ENCODE results near the gene ILF2. TPM values are rescaled to one million over a fixed set of nuclear protein-coding genes. Genes with fewer than 3 reads are reported as not detected.
A peak's percentile ranks its signal among the peaks of the same experiment; 100 is the strongest.

The ILF2 gene
- total RNA-seq, 3 donors from 2014 or later: 92.2 to 169 (median 147) TPM

GRCh38 chr1:153698923-153699714, 28.3 kb upstream of the ILF2 start:
- DNase-seq (ENCODE audit: low spot score in 2 of 2): no peak

DNA sequence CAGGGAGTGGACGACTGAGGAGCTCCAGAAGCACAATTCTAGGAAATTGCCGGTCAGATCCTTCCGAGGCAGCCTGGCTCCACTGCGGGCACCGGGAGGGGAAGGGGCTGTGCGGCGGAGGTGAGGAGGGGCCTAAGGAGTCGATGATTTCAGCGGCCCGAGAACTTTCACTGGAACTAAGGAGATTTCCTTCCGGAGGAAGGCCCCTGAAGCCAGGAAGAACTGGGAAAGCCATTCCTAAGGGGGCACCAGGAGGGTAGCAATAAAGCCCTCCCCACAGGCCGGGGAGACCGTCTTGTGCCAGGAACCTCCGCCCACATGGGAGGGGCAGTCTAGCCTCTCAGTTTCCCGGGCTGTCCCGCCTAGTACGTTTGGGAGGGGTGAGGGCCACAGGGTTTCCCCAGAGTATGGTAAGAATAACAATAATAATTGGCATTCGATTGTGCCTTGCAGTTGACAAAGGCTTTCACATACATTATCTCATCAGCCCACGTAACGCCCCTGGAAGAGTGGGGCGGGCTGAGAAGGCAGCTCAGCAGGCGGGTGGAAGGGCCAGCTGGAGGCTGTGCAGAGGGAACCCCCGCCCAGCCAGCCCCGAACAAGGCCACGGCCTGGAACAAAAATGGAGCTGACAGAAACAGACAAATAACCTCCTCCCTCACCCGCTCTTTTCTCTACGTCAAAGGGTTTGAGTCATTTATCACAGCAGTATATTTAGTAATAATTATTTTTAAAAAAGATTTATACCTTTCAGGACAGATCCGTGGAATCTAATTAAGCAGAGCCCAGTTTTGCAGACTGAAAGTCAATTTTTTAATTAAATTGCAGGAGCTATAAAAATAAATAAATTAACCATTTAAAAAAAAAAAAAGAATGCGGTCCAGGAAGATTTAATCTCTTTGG, 27.5 kb upstream of the ILF2 start:
- TF ChIP-seq POLR2AphosphoS5 (IDR thresholded peaks at IDR 0.05) (no peak), POLR2A (IDR thresholded peaks at IDR 0.05) (no peak)
- TF ChIP-seq, protein P1, sequence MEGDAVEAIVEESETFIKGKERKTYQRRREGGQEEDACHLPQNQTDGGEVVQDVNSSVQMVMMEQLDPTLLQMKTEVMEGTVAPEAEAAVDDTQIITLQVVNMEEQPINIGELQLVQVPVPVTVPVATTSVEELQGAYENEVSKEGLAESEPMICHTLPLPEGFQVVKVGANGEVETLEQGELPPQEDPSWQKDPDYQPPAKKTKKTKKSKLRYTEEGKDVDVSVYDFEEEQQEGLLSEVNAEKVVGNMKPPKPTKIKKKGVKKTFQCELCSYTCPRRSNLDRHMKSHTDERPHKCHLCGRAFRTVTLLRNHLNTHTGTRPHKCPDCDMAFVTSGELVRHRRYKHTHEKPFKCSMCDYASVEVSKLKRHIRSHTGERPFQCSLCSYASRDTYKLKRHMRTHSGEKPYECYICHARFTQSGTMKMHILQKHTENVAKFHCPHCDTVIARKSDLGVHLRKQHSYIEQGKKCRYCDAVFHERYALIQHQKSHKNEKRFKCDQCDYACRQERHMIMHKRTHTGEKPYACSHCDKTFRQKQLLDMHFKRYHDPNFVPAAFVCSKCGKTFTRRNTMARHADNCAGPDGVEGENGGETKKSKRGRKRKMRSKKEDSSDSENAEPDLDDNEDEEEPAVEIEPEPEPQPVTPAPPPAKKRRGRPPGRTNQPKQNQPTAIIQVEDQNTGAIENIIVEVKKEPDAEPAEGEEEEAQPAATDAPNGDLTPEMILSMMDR (IDR thresholded peaks at IDR 0.05): no peak
- Histone ChIP-seq H3K27me3 (no peaks in the 10 kb centered on the region), H3K27ac (peak overlapping the region in 1 of 2 donors; percentile 92), H3K36me3 (no peaks in the 10 kb centered on the region), H3K4me3 (no peak overlapping the region), H3K4me1 (no peaks in the 10 kb centered on the region), H3K9me3 (no peaks in the 10 kb centered on the region)
- intact Hi-C loops (cut with DNase I; ENCODE audit: low total_unique reads): no loop called here
- no peak for DNase-seq (ENCODE audit: low spot score in 2 of 2)

More at GRCh38 chr1:153698923-153699714, 28.3 kb upstream of the ILF2 start:
- Histone ChIP-seq H3K9me3 (no peaks in the 10 kb centered on the region), H3K27ac (peak overlapping the region in 1 of 2 donors; percentile 53), H3K4me3 (no peak overlapping the region), H3K36me3 (no peaks in the 10 kb centered on the region), H3K27me3 (no peaks in the 10 kb centered on the region), H3K4me1 (no peaks in the 10 kb centered on the region)
- intact Hi-C loops (cut with DNase I; ENCODE audit: low total_unique reads): no loop called here
- TF ChIP-seq POLR2AphosphoS5 (IDR thresholded peaks at IDR 0.05) (no peak), POLR2A (IDR thresholded peaks at IDR 0.05) (no peak)
- TF ChIP-seq, protein P1 (IDR thresholded peaks at IDR 0.05): no peak

- intact Hi-C loops (cut with DNase I; ENCODE audit: low total_unique reads): no loop called here
- Histone ChIP-seq H3K9me3 (no peaks in the 10 kb centered on the region), H3K4me1 (no peaks in the 10 kb centered on the region), H3K27ac (peak overlapping the region; percentile 54 to 92), H3K36me3 (no peaks in the 10 kb centered on the region), H3K4me3 (no peak overlapping the region), H3K27me3 (no peaks in the 10 kb centered on the region)
- no peak for DNase-seq (ENCODE audit: low spot score in 2 of 2)
- TF ChIP-seq POLR2A (IDR thresholded peaks at IDR 0.05) (no peak), POLR2AphosphoS5 (IDR thresholded peaks at IDR 0.05) (no peak)
- TF ChIP-seq, protein P1 (IDR thresholded peaks at IDR 0.05): no peak
Measured at GRCh38 chr1:153697191-153698019, 26.6 kb upstream of the ILF2 start.

- H3K9me3 ChIP-seq: no peaks in the 10 kb centered on the region
- H3K27me3 ChIP-seq: no peaks in the 10 kb centered on the region
- H3K36me3 ChIP-seq: no peaks in the 10 kb centered on the region
- H3K4me3 ChIP-seq: no peak overlapping the region
- peak overlapping the region in 1 of 2 donors; percentile 92 for H3K27ac ChIP-seq
- no peak for TF ChIP-seq POLR2A (IDR thresholded peaks at IDR 0.05)
- TF ChIP-seq, protein P1 (IDR thresholded peaks at IDR 0.05): no peak
- intact Hi-C loops (cut with DNase I; ENCODE audit: low total_unique reads): no loop called here
- H3K4me1 ChIP-seq: no peaks in the 10 kb centered on the region
- no peak for DNase-seq (ENCODE audit: low spot score in 2 of 2)
Measured at GRCh38 chr1:153696741-153697140, 25.9 kb upstream of the ILF2 start.

Measured in breast epithelium (tissue), 4 donors.